Measurements from ENCODE around the gene MYL6. TPM values are rescaled to one million over a fixed set of nuclear protein-coding genes. Genes with fewer than 3 reads are reported as not detected.

MYL6 gene
- total RNA-seq, 2 donors from 2014 or later: 1,587 to 1,792 TPM

DNA sequence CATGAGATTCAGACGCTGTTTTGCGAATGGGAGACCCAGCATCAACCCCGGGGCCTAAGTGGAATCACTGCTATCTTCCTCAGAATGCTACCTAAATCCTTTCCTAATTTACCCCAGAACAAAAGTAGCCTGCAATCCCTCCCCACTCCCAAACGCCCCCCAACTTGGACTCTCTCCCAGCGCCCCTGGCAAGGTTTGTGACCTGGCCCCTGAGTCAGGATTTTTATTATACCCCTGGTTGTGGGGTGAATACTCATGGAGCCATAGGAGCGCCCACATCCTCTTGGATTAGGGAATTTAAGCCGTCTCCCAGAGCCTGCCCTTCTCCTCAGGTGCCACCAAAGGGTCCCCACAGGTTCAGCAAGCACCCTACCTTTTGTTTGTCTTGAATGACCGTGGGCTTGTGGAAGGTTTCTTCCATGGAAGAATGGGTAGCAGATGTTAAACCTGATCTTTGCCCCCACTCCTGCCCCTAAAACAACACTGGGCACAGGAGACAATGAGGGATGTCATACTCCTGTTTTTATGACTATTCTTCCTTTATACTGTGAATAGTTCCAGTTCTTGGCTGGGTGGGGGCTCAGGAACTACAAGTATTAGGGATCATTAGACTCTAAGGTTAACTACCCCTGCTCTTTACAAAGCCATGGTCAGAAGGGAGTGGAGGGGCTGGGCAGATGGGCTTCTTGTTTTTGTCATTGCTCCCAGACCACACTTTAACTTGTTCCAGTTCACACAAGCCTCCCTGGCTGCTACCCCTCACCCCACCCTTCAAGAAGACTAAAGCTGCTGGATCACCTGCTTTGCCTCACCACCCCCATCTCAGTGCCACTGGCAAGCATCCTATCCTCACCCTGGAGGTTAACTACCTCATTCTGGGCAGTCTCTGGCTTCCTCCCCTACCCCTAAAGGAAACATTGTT is 5.1 kb upstream of the MYL6 start:
- no peak for DNase-seq (ENCODE audit: low spot score)
- peak overlapping the region; percentile 96 to 97 for H3K27ac ChIP-seq
- peak overlapping the region; percentile 54 to 62 for H3K4me3 ChIP-seq
- no peak for TF ChIP-seq POLR2AphosphoS5 (IDR thresholded peaks at IDR 0.05)
- TF ChIP-seq, protein P1, sequence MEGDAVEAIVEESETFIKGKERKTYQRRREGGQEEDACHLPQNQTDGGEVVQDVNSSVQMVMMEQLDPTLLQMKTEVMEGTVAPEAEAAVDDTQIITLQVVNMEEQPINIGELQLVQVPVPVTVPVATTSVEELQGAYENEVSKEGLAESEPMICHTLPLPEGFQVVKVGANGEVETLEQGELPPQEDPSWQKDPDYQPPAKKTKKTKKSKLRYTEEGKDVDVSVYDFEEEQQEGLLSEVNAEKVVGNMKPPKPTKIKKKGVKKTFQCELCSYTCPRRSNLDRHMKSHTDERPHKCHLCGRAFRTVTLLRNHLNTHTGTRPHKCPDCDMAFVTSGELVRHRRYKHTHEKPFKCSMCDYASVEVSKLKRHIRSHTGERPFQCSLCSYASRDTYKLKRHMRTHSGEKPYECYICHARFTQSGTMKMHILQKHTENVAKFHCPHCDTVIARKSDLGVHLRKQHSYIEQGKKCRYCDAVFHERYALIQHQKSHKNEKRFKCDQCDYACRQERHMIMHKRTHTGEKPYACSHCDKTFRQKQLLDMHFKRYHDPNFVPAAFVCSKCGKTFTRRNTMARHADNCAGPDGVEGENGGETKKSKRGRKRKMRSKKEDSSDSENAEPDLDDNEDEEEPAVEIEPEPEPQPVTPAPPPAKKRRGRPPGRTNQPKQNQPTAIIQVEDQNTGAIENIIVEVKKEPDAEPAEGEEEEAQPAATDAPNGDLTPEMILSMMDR (IDR thresholded peaks at IDR 0.05): no peak
- TF ChIP-seq POLR2A (IDR thresholded peaks at IDR 0.05): no peak
- H3K27me3 ChIP-seq (replicated peaks; ENCODE audit: insufficient read depth): no peaks in the 10 kb centered on the region
- H3K9me3 ChIP-seq: no peaks in the 10 kb centered on the region
- WGBS: 7% methylated on average over 8 of the region's 8 CpGs
- intact Hi-C loops (cut with DNase I): no loop called here
- H3K36me3 ChIP-seq: no peaks in the 10 kb centered on the region
- H3K4me1 ChIP-seq (replicated peaks): peaks cover 5% of the 10 kb centered on the region

DNA sequence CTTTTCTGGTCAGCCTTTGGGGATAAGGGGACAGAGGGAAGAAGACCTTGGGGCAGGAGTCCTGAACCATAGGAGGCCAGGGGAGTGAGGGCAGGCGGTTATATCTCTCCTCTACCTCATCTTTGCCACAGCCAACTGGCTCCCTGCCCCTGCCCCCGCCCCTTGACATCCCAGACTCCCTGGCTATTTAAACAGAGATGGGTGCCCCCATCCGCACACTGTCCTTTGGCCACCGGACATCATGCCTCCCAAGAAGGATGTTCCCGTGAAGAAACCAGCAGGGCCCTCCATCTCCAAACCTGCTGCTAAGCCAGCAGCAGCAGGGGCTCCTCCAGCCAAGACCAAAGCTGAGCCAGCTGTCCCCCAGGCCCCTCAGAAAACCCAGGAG is 4.5 kb upstream of the MYL6 start:
- no peak for DNase-seq (ENCODE audit: low spot score)
- H3K27me3 ChIP-seq (replicated peaks; ENCODE audit: insufficient read depth): no peaks in the 10 kb centered on the region
- 58% methylated on average over 5 of the region's 5 CpGs for WGBS
- no peaks in the 10 kb centered on the region for H3K9me3 ChIP-seq
- no peak overlapping the region for H3K4me3 ChIP-seq
- no peaks in the 10 kb centered on the region for H3K36me3 ChIP-seq
- TF ChIP-seq, protein P1 (IDR thresholded peaks at IDR 0.05): no peak
- TF ChIP-seq POLR2A (IDR thresholded peaks at IDR 0.05) (no peak), POLR2AphosphoS5 (IDR thresholded peaks at IDR 0.05) (no peak)
- no peak overlapping the region for H3K27ac ChIP-seq
- intact Hi-C loops (cut with DNase I): no loop called here
- H3K4me1 ChIP-seq (replicated peaks): peaks cover 5% of the 10 kb centered on the region

DNA sequence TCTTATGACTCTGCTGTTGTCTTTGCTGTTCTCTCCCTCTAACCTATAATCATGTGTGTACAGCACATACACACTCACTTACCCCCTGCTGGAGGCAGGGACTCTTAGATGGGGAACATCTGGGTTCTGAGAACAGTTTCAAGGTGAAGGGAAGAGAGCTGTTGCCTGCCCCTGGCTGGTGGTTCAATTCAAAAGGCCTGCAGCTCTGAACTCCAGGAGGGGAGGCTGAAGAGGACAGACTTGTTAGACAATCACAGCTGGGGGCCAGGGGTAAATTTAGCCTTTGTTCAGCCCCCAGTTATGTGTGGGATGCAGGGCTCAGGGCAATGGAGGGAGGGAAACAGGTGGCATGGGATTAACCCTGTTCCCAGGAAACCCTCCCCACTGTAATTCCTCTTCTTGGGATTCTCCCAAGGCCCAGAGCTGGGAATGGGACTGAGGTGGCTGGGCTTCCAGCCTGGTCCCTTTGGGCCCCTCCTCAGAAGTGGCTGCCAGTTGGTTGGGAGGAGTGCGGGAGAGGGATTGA is 3.9 kb upstream of the MYL6 start:
- H3K36me3 ChIP-seq: no peaks in the 10 kb centered on the region
- no peaks in the 10 kb centered on the region for H3K27me3 ChIP-seq (replicated peaks; ENCODE audit: insufficient read depth)
- H3K27ac ChIP-seq: no peak overlapping the region
- 100% methylated on average over 1 of the region's 1 CpG for WGBS
- peaks cover 5% of the 10 kb centered on the region for H3K4me1 ChIP-seq (replicated peaks)
- intact Hi-C loops (cut with DNase I): no loop called here
- TF ChIP-seq POLR2A (IDR thresholded peaks at IDR 0.05) (no peak), POLR2AphosphoS5 (IDR thresholded peaks at IDR 0.05) (no peak)
- TF ChIP-seq, protein P1 (IDR thresholded peaks at IDR 0.05): no peak
- H3K4me3 ChIP-seq: no peak overlapping the region
- H3K9me3 ChIP-seq: no peaks in the 10 kb centered on the region
- DNase-seq (ENCODE audit: low spot score): no peak

DNA sequence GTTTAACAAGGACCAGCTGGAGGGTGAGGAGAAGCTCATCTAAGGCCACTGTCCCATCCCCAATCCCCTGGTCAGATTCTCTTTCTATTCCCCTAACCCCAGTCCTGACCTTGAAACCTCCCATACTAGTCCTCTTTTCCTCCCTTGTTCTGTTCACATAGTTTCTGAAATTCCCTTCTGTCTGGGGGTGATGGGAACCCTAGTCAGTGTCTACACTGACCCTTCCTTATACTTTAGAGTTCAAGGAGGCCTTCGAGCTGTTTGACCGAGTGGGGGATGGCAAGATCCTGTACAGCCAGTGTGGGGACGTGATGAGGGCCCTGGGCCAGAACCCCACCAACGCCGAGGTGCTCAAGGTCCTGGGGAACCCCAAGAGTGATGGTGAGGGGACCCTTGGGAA is 3.3 kb upstream of the MYL6 start:
- TF ChIP-seq POLR2A (IDR thresholded peaks at IDR 0.05) (no peak), POLR2AphosphoS5 (IDR thresholded peaks at IDR 0.05) (no peak)
- TF ChIP-seq, protein P1 (IDR thresholded peaks at IDR 0.05): no peak
- Histone ChIP-seq H3K4me1 (replicated peaks) (peaks cover 10% of the 10 kb centered on the region), H3K27ac (no peak overlapping the region), H3K9me3 (no peaks in the 10 kb centered on the region), H3K36me3 (peaks cover 0 to 2% of the 10 kb centered on the region in 2 donors), H3K27me3 (replicated peaks; ENCODE audit: insufficient read depth) (no peaks in the 10 kb centered on the region), H3K4me3 (no peak overlapping the region)
- DNase-seq (ENCODE audit: low spot score): no peak
- intact Hi-C loops (cut with DNase I): loop anchor here (5.0 kb wide), 1 partner anchor 38 kb away; the partner anchor contains the start of genes RPL41 and ZC3H10
- 85% methylated on average over 5 of the region's 5 CpGs for WGBS
